Measurements from ENCODE around the gene CACYBP.
A peak's percentile ranks its signal among the peaks of the same experiment; 100 is the strongest.

CACYBP gene

DNA sequence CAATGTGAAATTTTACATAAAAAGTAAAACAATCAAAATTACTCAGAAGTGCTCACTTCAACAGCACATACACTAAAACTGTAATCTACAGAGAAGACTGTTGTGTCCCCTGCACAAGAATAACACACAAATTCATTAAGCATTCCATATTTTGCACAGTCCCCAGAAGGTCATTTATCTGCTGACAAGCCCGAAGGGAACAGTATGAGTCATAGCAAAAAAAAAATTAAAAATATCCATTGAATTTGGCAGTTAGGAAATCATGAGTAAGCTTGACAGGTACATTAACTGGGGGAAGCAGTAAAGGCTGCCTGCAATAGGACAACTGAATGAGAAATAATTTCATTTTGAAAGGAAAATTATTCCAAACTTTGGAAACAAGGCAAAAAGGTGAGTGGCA lies 3.3 kb upstream of the CACYBP start:
- H3K9ac ChIP-seq (ENCODE audit: low read length): no peak overlapping the region
- H3K9me3 ChIP-seq (ENCODE audit: control insufficient read depth, low read length): no peaks in the 10 kb centered on the region
- H4K8ac ChIP-seq (ENCODE audit: low read length): no peak overlapping the region
- no peak overlapping the region for H2BK12ac ChIP-seq (ENCODE audit: low read length in 2 of 2)
- H2BK5ac ChIP-seq (ENCODE audit: low read depth, low read length, poor library complexity, severe bottlenecking): no peak overlapping the region
- H2BK15ac ChIP-seq (ENCODE audit: low read depth, poor library complexity, severe bottlenecking): no peak overlapping the region
- no peak overlapping the region for H2AK5ac ChIP-seq (ENCODE audit: low read length, severe bottlenecking)
- peaks cover 5% of the 10 kb centered on the region for H3K4me1 ChIP-seq (ENCODE audit: control insufficient read depth, insufficient read depth, low read depth, low read length)
- H3K14ac ChIP-seq (ENCODE audit: low read length in 2 of 2): no peak overlapping the region
- no peak overlapping the region for H4K91ac ChIP-seq (ENCODE audit: low read length)
- H3K4me2 ChIP-seq (ENCODE audit: low read length, poor library complexity, severe bottlenecking): no peak overlapping the region
- no peak overlapping the region for H2AFZ ChIP-seq (ENCODE audit: low read depth, low read length)
- no peak overlapping the region for H3K27ac ChIP-seq (ENCODE audit: low read length, poor library complexity, severe bottlenecking)
- no peak overlapping the region for H3K18ac ChIP-seq (ENCODE audit: low read depth in 1 of 2, low read length in 2 of 2)
- peak; percentile 30 for DNase-seq
- H3K36me3 ChIP-seq (ENCODE audit: control insufficient read depth in 1 of 2, insufficient read depth in 2 of 2, low read depth in 1 of 2, low read length in 2 of 2): peaks cover 0 to 3% of the 10 kb centered on the region in 2 experiments
- H3K79me1 ChIP-seq (replicated peaks; ENCODE audit: low read length, poor library complexity, severe bottlenecking): no peaks in the 10 kb centered on the region
- no peak overlapping the region for H3K4ac ChIP-seq (ENCODE audit: low read depth in 1 of 2, low read length in 2 of 2)
- no peaks in the 10 kb centered on the region for H3K27me3 ChIP-seq (ENCODE audit: control insufficient read depth in 1 of 2, insufficient read depth in 1 of 2, low read length in 2 of 2)
- no peak overlapping the region for H3K23ac ChIP-seq (ENCODE audit: low read length in 2 of 2)
- WGBS: 6% methylated on average over 1 of the region's 1 CpG
- no peak overlapping the region for H3K4me3 ChIP-seq (ENCODE audit: insufficient read depth in 1 of 2, low read depth in 1 of 2, low read length in 2 of 2)
- H2BK120ac ChIP-seq (ENCODE audit: low read depth, low read length): no peak overlapping the region

DNA sequence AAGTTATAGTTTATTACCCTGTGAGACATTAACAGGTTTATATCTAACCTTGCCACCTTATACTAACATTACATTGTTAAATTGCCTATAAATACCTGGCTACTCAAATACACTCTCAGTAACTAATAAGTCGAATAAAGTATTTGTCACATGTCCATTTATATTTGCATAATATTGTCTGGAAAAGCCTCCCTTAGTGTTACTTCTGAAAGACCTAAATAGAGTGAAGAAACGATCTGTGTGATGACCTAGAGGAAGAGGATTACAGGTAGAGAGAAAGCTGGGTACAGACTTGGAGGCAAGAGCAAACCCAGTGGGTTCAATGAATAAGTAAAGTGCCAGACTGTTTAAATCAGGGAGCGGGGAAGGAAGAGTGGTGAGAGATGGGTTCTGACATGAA lies 2.7 kb upstream of the CACYBP start:
- H3K79me1 ChIP-seq (replicated peaks; ENCODE audit: low read length, poor library complexity, severe bottlenecking): no peaks in the 10 kb centered on the region
- H3K14ac ChIP-seq (ENCODE audit: low read length in 2 of 2): no peak overlapping the region
- no peaks in the 10 kb centered on the region for H3K9me3 ChIP-seq (ENCODE audit: control insufficient read depth, low read length)
- 99% methylated on average over 2 of the region's 3 CpGs for WGBS
- H2BK12ac ChIP-seq (ENCODE audit: low read length in 2 of 2): no peak overlapping the region
- H3K9ac ChIP-seq (ENCODE audit: low read length): no peak overlapping the region
- no peak overlapping the region for H3K4me3 ChIP-seq (ENCODE audit: insufficient read depth in 1 of 2, low read depth in 1 of 2, low read length in 2 of 2)
- H2AFZ ChIP-seq (ENCODE audit: low read depth, low read length): no peak overlapping the region
- no peak overlapping the region for H3K23ac ChIP-seq (ENCODE audit: low read length in 2 of 2)
- H3K27ac ChIP-seq (ENCODE audit: low read length, poor library complexity, severe bottlenecking): no peak overlapping the region
- no peak overlapping the region for H2BK15ac ChIP-seq (ENCODE audit: low read depth, poor library complexity, severe bottlenecking)
- H2BK120ac ChIP-seq (ENCODE audit: low read depth, low read length): no peak overlapping the region
- no peak overlapping the region for H4K91ac ChIP-seq (ENCODE audit: low read length)
- no peak overlapping the region for H4K8ac ChIP-seq (ENCODE audit: low read length)
- H3K4me1 ChIP-seq (ENCODE audit: control insufficient read depth, insufficient read depth, low read depth, low read length): peaks cover 5% of the 10 kb centered on the region
- H2BK5ac ChIP-seq (ENCODE audit: low read depth, low read length, poor library complexity, severe bottlenecking): no peak overlapping the region
- peaks cover 0 to 2% of the 10 kb centered on the region in 2 experiments for H3K36me3 ChIP-seq (ENCODE audit: control insufficient read depth in 1 of 2, insufficient read depth in 2 of 2, low read depth in 1 of 2, low read length in 2 of 2)
- no peaks in the 10 kb centered on the region for H3K27me3 ChIP-seq (ENCODE audit: control insufficient read depth in 1 of 2, insufficient read depth in 1 of 2, low read length in 2 of 2)
- H2AK5ac ChIP-seq (ENCODE audit: low read length, severe bottlenecking): no peak overlapping the region
- no peak overlapping the region for H3K4me2 ChIP-seq (ENCODE audit: low read length, poor library complexity, severe bottlenecking)
- H3K18ac ChIP-seq (ENCODE audit: low read depth in 1 of 2, low read length in 2 of 2): no peak overlapping the region
- H3K4ac ChIP-seq (ENCODE audit: low read depth in 1 of 2, low read length in 2 of 2): no peak overlapping the region
- DNase-seq: no peak

DNA sequence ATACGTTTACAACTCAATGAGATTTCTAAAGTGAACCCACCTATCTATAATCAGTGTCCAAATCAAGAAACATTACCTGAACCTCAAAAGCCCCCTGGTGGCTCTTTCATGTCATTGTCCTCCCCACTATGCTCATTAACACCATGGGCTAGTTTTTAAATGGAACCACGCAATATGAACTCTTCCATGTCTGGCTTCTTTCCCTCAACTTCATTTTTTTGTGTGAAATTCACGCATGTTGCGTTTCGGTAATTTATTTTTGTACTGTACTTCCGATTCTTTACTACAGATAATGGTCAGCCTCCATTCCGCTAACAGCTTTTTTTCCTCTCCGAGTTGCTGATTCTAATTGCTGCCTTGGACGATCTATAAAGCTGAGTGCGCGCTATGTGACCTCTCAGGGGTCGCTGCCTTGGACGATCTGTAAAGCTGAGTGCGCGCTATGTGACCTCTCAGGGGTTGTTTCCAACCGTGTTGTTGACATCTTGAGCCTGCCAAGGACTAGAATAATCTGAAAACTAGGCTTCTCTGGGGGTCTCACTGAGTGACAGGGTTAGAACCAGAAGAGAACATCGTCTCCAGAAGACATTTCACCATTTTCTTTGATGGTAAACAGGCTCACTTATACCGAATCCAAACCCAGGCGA lies 1.1 kb upstream of the CACYBP start:
- Histone ChIP-seq H2BK12ac (ENCODE audit: low read length in 2 of 2) (no peak overlapping the region), H3K9me3 (ENCODE audit: control insufficient read depth, low read length) (no peaks in the 10 kb centered on the region), H4K91ac (ENCODE audit: low read length) (peak overlapping the region; percentile 55), H2AFZ (ENCODE audit: low read depth, low read length) (peak overlapping the region; percentile 60), H2BK15ac (ENCODE audit: low read depth, poor library complexity, severe bottlenecking) (no peak overlapping the region), H3K4ac (ENCODE audit: low read depth in 1 of 2, low read length in 2 of 2) (peak overlapping the region; percentile 86 to 100), H2BK5ac (ENCODE audit: low read depth, low read length, poor library complexity, severe bottlenecking) (peak overlapping the region; percentile 90), H2AK5ac (ENCODE audit: low read length, severe bottlenecking) (peak overlapping the region; percentile 92), H3K27ac (ENCODE audit: low read length, poor library complexity, severe bottlenecking) (peak overlapping the region; percentile 100), H2BK120ac (ENCODE audit: low read depth, low read length) (peak overlapping the region; percentile 56), H3K4me1 (ENCODE audit: control insufficient read depth, insufficient read depth, low read depth, low read length) (peaks cover 5% of the 10 kb centered on the region), H3K14ac (ENCODE audit: low read length in 2 of 2) (peak overlapping the region in 1 of 2 experiments; percentile 13), H4K8ac (ENCODE audit: low read length) (peak overlapping the region; percentile 98), H3K23ac (ENCODE audit: low read length in 2 of 2) (no peak overlapping the region), H3K18ac (ENCODE audit: low read depth in 1 of 2, low read length in 2 of 2) (peak overlapping the region; percentile 84 to 96), H3K36me3 (ENCODE audit: control insufficient read depth in 1 of 2, insufficient read depth in 2 of 2, low read depth in 1 of 2, low read length in 2 of 2) (no peaks in the 10 kb centered on the region), H3K9ac (ENCODE audit: low read length) (peak overlapping the region; percentile 97), H3K4me2 (ENCODE audit: low read length, poor library complexity, severe bottlenecking) (peak overlapping the region; percentile 63), H3K79me1 (replicated peaks; ENCODE audit: low read length, poor library complexity, severe bottlenecking) (no peaks in the 10 kb centered on the region), H3K4me3 (ENCODE audit: insufficient read depth in 1 of 2, low read depth in 1 of 2, low read length in 2 of 2) (peak overlapping the region; percentile 60 to 88), H3K27me3 (ENCODE audit: control insufficient read depth in 1 of 2, insufficient read depth in 1 of 2, low read length in 2 of 2) (no peaks in the 10 kb centered on the region)
- WGBS: 25% methylated on average over 18 of the region's 19 CpGs
- DNase-seq: peak; percentile 64

DNA sequence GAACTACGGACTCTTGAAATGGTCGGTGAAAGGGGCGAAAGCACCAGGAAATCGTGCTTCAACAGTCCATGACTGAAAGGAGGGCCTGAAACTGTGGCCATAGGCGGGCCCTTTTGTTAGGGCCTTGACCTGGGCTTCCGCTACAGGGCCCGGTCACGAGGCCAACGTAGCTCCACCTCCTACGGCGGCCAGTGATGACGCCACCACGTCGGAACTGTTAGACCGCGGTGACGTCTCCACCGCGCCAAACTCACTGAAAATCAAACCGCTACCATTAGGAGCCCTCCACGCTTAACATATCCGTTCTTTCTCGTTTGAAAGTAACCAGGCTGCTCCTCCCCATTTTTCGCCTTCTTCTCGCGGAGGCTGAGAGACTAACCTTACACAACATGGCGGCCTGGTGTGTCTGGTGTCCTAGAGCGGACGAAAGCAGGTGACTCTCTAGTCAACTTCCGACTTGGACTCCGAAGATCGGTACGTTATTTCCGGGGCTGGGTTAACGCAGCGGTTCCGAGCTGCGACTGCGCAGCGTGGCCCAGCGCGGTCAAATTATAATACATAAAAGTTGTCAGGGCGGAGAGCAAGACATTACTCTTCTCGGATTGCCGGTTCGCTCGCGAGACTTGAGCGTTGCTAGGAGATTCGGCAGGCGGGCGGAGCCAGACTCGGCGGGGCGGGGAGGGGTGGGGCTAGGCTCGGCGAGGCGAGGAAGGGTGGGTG lies 371 bp upstream of the CACYBP start:
- Histone ChIP-seq H2BK15ac (ENCODE audit: low read depth, poor library complexity, severe bottlenecking) (no peak overlapping the region), H3K27me3 (ENCODE audit: control insufficient read depth in 1 of 2, insufficient read depth in 1 of 2, low read length in 2 of 2) (no peaks in the 10 kb centered on the region), H3K79me1 (replicated peaks; ENCODE audit: low read length, poor library complexity, severe bottlenecking) (no peaks in the 10 kb centered on the region), H3K4me3 (ENCODE audit: insufficient read depth in 1 of 2, low read depth in 1 of 2, low read length in 2 of 2) (peak overlapping the region; percentile 87 to 98), H2AK5ac (ENCODE audit: low read length, severe bottlenecking) (peak overlapping the region; percentile 92), H3K4me2 (ENCODE audit: low read length, poor library complexity, severe bottlenecking) (peak overlapping the region; percentile 63), H3K23ac (ENCODE audit: low read length in 2 of 2) (no peak overlapping the region), H3K9ac (ENCODE audit: low read length) (peak overlapping the region; percentile 97), H3K36me3 (ENCODE audit: control insufficient read depth in 1 of 2, insufficient read depth in 2 of 2, low read depth in 1 of 2, low read length in 2 of 2) (peaks cover 0 to under 1% of the 10 kb centered on the region in 2 experiments), H3K18ac (ENCODE audit: low read depth in 1 of 2, low read length in 2 of 2) (peak overlapping the region; percentile 96 to 98), H2AFZ (ENCODE audit: low read depth, low read length) (no peak overlapping the region), H2BK5ac (ENCODE audit: low read depth, low read length, poor library complexity, severe bottlenecking) (peak overlapping the region; percentile 90), H3K14ac (ENCODE audit: low read length in 2 of 2) (peak overlapping the region in 1 of 2 experiments; percentile 95), H3K4me1 (ENCODE audit: control insufficient read depth, insufficient read depth, low read depth, low read length) (peaks cover 5% of the 10 kb centered on the region), H3K9me3 (ENCODE audit: control insufficient read depth, low read length) (no peaks in the 10 kb centered on the region), H3K4ac (ENCODE audit: low read depth in 1 of 2, low read length in 2 of 2) (peak overlapping the region; percentile 86 to 100), H2BK12ac (ENCODE audit: low read length in 2 of 2) (peak overlapping the region in 1 of 2 experiments; percentile 60), H4K8ac (ENCODE audit: low read length) (peak overlapping the region; percentile 98), H3K27ac (ENCODE audit: low read length, poor library complexity, severe bottlenecking) (peak overlapping the region; percentile 100), H2BK120ac (ENCODE audit: low read depth, low read length) (no peak overlapping the region), H4K91ac (ENCODE audit: low read length) (peak overlapping the region; percentile 95)
- under 1% methylated on average over 57 of the region's 58 CpGs for WGBS
- DNase-seq: peak; percentile 99

All from mesenchymal stem cell (in vitro differentiated cells and primary cell).